Testis (tissue), 2 donors: Measurements from ENCODE around the gene THSD7A.

Experiments used
- POLR2A ChIP-seq: fragments of 450-650 bp; IDR thresholded peaks from one replicate; pipeline ENCODE4 v1.6.1; 2017; ENCODE audit warnings: antibody characterized with exemption, mild to moderate bottlenecking, moderate library complexity
- TF ChIP-seq, protein P1 (sequence below), 3 experiments: fragments of 450-650 bp in 2 of 3; fragments of 200-600 bp in 1 of 3; sonication (generic) in 1 of 3; IDR thresholded peaks; one replicate each; pipeline ENCODE4 v1.5.1; 2016 to 2019; ENCODE audit warnings: antibody characterized with exemption in 3 of 3, mild to moderate bottlenecking in 2 of 3, moderate library complexity in 1 of 3

GRCh38 chr7:11713352-11713751, 118.6 kb downstream of the THSD7A start:
- TF ChIP-seq, protein P1, sequence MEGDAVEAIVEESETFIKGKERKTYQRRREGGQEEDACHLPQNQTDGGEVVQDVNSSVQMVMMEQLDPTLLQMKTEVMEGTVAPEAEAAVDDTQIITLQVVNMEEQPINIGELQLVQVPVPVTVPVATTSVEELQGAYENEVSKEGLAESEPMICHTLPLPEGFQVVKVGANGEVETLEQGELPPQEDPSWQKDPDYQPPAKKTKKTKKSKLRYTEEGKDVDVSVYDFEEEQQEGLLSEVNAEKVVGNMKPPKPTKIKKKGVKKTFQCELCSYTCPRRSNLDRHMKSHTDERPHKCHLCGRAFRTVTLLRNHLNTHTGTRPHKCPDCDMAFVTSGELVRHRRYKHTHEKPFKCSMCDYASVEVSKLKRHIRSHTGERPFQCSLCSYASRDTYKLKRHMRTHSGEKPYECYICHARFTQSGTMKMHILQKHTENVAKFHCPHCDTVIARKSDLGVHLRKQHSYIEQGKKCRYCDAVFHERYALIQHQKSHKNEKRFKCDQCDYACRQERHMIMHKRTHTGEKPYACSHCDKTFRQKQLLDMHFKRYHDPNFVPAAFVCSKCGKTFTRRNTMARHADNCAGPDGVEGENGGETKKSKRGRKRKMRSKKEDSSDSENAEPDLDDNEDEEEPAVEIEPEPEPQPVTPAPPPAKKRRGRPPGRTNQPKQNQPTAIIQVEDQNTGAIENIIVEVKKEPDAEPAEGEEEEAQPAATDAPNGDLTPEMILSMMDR (IDR thresholded peaks at IDR 0.05), result no peak
- TF ChIP-seq POLR2A, result no peak
